H9 (cell line): Measurements from ENCODE around the gene PITPNM3. TPM values are rescaled to one million over a fixed set of nuclear protein-coding genes. Genes with fewer than 3 reads are reported as not detected.

ENCODE experiments used
- DNase-seq: peaks from one replicate; pipeline ENCODE4 v3.0.0-alpha.2; 2017
- H2AFZ ChIP-seq: one replicate; pipeline ENCODE4 v1.6.1; 2013; ENCODE audit warnings: mild to moderate bottlenecking, low read length, control low read depth, moderate library complexity
- H2AK5ac ChIP-seq: 2 replicates; pipeline ENCODE4 v1.6.1; 2013; ENCODE audit warnings: low read length, control low read depth, mixed read lengths; ENCODE audit not compliant: insufficient read length
- H2BK120ac ChIP-seq: one replicate; pipeline ENCODE4 v1.6.1; 2013; ENCODE audit warnings: low read depth, mild to moderate bottlenecking, low read length, control low read depth, inconsistent platforms; ENCODE audit not compliant: poor library complexity, severe bottlenecking
- H2BK12ac ChIP-seq: 2 replicates; pipeline ENCODE4 v1.6.1; 2013; ENCODE audit warnings: low read length, control low read depth, mixed read lengths, low read depth; ENCODE audit not compliant: insufficient read length
- H2BK15ac ChIP-seq: 2 replicates; pipeline ENCODE4 v1.6.1; 2013; ENCODE audit warnings: low read depth, low read length, control low read depth
- H2BK20ac ChIP-seq: one replicate; pipeline ENCODE4 v1.6.1; 2013; ENCODE audit warnings: low read depth, mild to moderate bottlenecking, low read length, control low read depth, inconsistent platforms; ENCODE audit not compliant: poor library complexity, severe bottlenecking
- H2BK5ac ChIP-seq: 2 replicates; pipeline ENCODE4 v1.6.1; 2013; ENCODE audit warnings: low read length, control low read depth, mixed read lengths; ENCODE audit not compliant: insufficient read length
- H3K14ac ChIP-seq: 2 replicates; pipeline ENCODE4 v1.6.1; 2013; ENCODE audit warnings: low read length, control low read depth; ENCODE audit not compliant: insufficient read depth
- H3K18ac ChIP-seq: 2 replicates; pipeline ENCODE4 v1.6.1; 2013; ENCODE audit warnings: low read depth, mild to moderate bottlenecking, mixed read lengths, low read length, control low read depth; ENCODE audit not compliant: insufficient read length
- H3K23ac ChIP-seq: 2 replicates; pipeline ENCODE4 v1.6.1; 2013; ENCODE audit warnings: low read length, control low read depth, mixed read lengths, low read depth; ENCODE audit not compliant: insufficient read length
- H3K23me2 ChIP-seq: 2 replicates; pipeline ENCODE4 v1.6.1; 2013; ENCODE audit warnings: low read depth, mild to moderate bottlenecking, mixed read lengths, low read length, control low read depth; ENCODE audit not compliant: insufficient read length, poor library complexity, severe bottlenecking
- H3K27ac ChIP-seq: 2 replicates; pipeline ENCODE4 v1.5.1; 2013; ENCODE audit warnings: low read length, control low read depth, mixed read lengths, low read depth; ENCODE audit not compliant: insufficient read length
- H3K27me3 ChIP-seq: 2 replicates; pipeline ENCODE4 v1.6.1; 2013; ENCODE audit warnings: low read length, control low read depth, inconsistent platforms; ENCODE audit not compliant: insufficient read depth
- H3K4ac ChIP-seq: 2 replicates; pipeline ENCODE4 v1.6.1; 2013; ENCODE audit warnings: low read depth, mild to moderate bottlenecking, control low read depth, inconsistent platforms, low read length, moderate library complexity
- H3K4me1 ChIP-seq: 2 replicates; pipeline ENCODE4 v1.6.1; 2013; ENCODE audit warnings: low read length, control low read depth, inconsistent platforms; ENCODE audit not compliant: insufficient read depth
- H3K4me2 ChIP-seq: 2 replicates; pipeline ENCODE4 v1.6.1; 2013; ENCODE audit warnings: low read length, control low read depth, mixed read lengths; ENCODE audit not compliant: insufficient read length, insufficient read depth
- H3K56ac ChIP-seq: 2 replicates; pipeline ENCODE4 v1.6.1; 2013; ENCODE audit warnings: low read depth, mild to moderate bottlenecking, mixed read lengths, low read length, control low read depth; ENCODE audit not compliant: insufficient read length
- H3K79me1 ChIP-seq: 2 replicates; pipeline ENCODE4 v1.6.1; 2013; ENCODE audit warnings: low read depth, mild to moderate bottlenecking, moderate library complexity, low read length, control low read depth, inconsistent platforms; ENCODE audit not compliant: insufficient read depth, poor library complexity, severe bottlenecking
- H3K79me2 ChIP-seq: 2 replicates; pipeline ENCODE4 v1.6.1; 2013; ENCODE audit warnings: low read length, control low read depth, inconsistent platforms; ENCODE audit not compliant: insufficient read depth
- H3K9ac ChIP-seq: 2 replicates; pipeline ENCODE4 v1.6.1; 2013; ENCODE audit warnings: low read length, control low read depth, mixed read lengths; ENCODE audit not compliant: insufficient read length; ENCODE audit errors: extremely low read depth
- H3K9me3 ChIP-seq: one replicate; pipeline ENCODE4 v1.6.1; 2013; ENCODE audit warnings: low read depth, low read length, inconsistent platforms; ENCODE audit not compliant: control insufficient read depth
- H3T11ph ChIP-seq: one replicate; pipeline ENCODE4 v1.6.1; 2013; ENCODE audit warnings: mild to moderate bottlenecking, low read length, control low read depth, inconsistent platforms
- H4K20me1 ChIP-seq: one replicate; pipeline ENCODE4 v1.6.1; 2013; ENCODE audit not compliant: control insufficient read depth, insufficient read length, insufficient read depth
- H4K5ac ChIP-seq: 2 replicates; pipeline ENCODE4 v1.6.1; 2013; ENCODE audit warnings: low read depth, mild to moderate bottlenecking, mixed read lengths, low read length, control low read depth; ENCODE audit not compliant: insufficient read length
- H4K8ac ChIP-seq: replicated peaks from 2 replicates; pipeline ENCODE4 v1.6.1; 2013; ENCODE audit warnings: low read length, control low read depth, mixed read lengths, low read depth; ENCODE audit not compliant: insufficient read length
- H4K91ac ChIP-seq: 2 replicates; pipeline ENCODE4 v1.6.1; 2013; ENCODE audit warnings: low read depth, mild to moderate bottlenecking, moderate library complexity, mixed read lengths, low read length, control low read depth; ENCODE audit not compliant: insufficient read length
- H3K27ac Mint-ChIP-seq, 3 experiments: 2 replicates in 2 of 3; 3 replicates in 1 of 3; pipeline ENCODE4 v1.8.0; 2020 to 2021; ENCODE audit warnings: mixed read lengths in 3 of 3, mild to moderate bottlenecking in 1 of 3, moderate library complexity in 1 of 3
- H3K27me3 Mint-ChIP-seq: 2 replicates; pipeline ENCODE4 v1.8.0; 2021; ENCODE audit warnings: low read depth, mild to moderate bottlenecking, moderate library complexity, mixed read lengths
- H3K36me3 Mint-ChIP-seq, 3 experiments: 2 replicates in 2 of 3; 3 replicates in 1 of 3; pipeline ENCODE4 v1.8.0; 2020 to 2021; ENCODE audit warnings: low read depth in 3 of 3, mixed read lengths in 3 of 3; ENCODE audit not compliant: insufficient read depth in 1 of 3
- H3K4me1 Mint-ChIP-seq, 2 experiments: 2 replicates each; pipeline ENCODE4 v1.8.0; 2020; ENCODE audit warnings: mixed read lengths in 2 of 2
- H3K4me3 Mint-ChIP-seq, 2 experiments: 2 replicates in 1 of 2; 3 replicates in 1 of 2; pipeline ENCODE4 v1.8.0; 2020 to 2021; ENCODE audit warnings: mild to moderate bottlenecking in 2 of 2, mixed read lengths in 2 of 2, moderate library complexity in 1 of 2
- H3K9me3 Mint-ChIP-seq, 2 experiments: 2 replicates in 1 of 2; 3 replicates in 1 of 2; pipeline ENCODE4 v1.8.0; 2020; ENCODE audit warnings: mild to moderate bottlenecking in 2 of 2, mixed read lengths in 2 of 2, moderate library complexity in 1 of 2
- CTCF ChIP-seq: fragments of 200-600 bp; sonication (generic); conservative IDR thresholded peaks from 3 replicates; pipeline ENCODE4 v1.8.0; 2021; ENCODE audit warnings: antibody characterized with exemption, mild to moderate bottlenecking
- WGBS: extraction: QIAGEN DNeasy Blood & Tissue Kit; methylation state at CpG from one replicate; pipeline ENCODE4 v1.1.7; 2013; ENCODE audit warnings: missing lambda C conversion rate, low lambda C conversion rate, mixed read lengths; ENCODE audit not compliant: insufficient read length; ENCODE audit errors: extremely low coverage; 5-methylcytosine and 5-hydroxymethylcytosine counted together
- total RNA-seq: library from RNA; stranded (reverse); gene quantifications from 2 replicates; pipeline ENCODE4 v1.2.1, GENCODE V29; 2021

PITPNM3 gene
- total RNA-seq, 1 experiment from 2014 or later, result 3.4 TPM

GRCh38 chr17:6572972-6573370, 16.6 kb upstream of the PITPNM3 start:
- TF ChIP-seq CTCF, result no peak
- Histone ChIP-seq H2AFZ (no peak overlapping the region), H2BK12ac (no peak overlapping the region), H4K20me1 (no peaks in the 10 kb centered on the region), H3K56ac (no peak overlapping the region), H3K27ac (no peak overlapping the region), H2BK5ac (no peak overlapping the region), H3K4ac (no peak overlapping the region), H4K8ac (no peak overlapping the region), H3K9ac (no peak overlapping the region), H2BK15ac (no peak overlapping the region), H3K79me2 (no peaks in the 10 kb centered on the region), H3K9me3 (no peaks in the 10 kb centered on the region), H3K4me1 (peaks cover 6% of the 10 kb centered on the region; the same call in 1 of the 2 replicates), H4K5ac (no peak overlapping the region), H3K79me1 (no peaks in the 10 kb centered on the region), H3K23me2 (peaks cover 4% of the 10 kb centered on the region), H3K23ac (no peak overlapping the region), H3K14ac (no peak overlapping the region), H3T11ph (no peak overlapping the region), H4K91ac (no peak overlapping the region), H3K18ac (no peak overlapping the region), H2AK5ac (no peak overlapping the region), H2BK20ac (no peak overlapping the region), H3K27me3 (no peaks in the 10 kb centered on the region), H3K4me2 (no peak overlapping the region), H2BK120ac (no peak overlapping the region)
- H3K4me3 Mint-ChIP-seq, result no peak overlapping the region
- H3K27me3 Mint-ChIP-seq, result no peaks in the 10 kb centered on the region
- no peak for DNase-seq
- WGBS, result no CpG with 5 or more reads among the region's 8 CpGs
- H3K9me3 Mint-ChIP-seq, result no peaks in the 10 kb centered on the region
- peaks cover 8 to 21% (median 13%) of the 10 kb centered on the region in 3 experiments; a peak in 6 of 7 replicates for H3K36me3 Mint-ChIP-seq
- peaks cover 28 to 32% of the 10 kb centered on the region in 2 experiments for H3K4me1 Mint-ChIP-seq
- peak overlapping the region in 1 of 3 experiments; percentile 83; a peak in 2 of 7 replicates for H3K27ac Mint-ChIP-seq
